NCI-H226 (cell line): ENCODE results near the gene BMPR1B.
"Not testable (repeated sequence)": the region's sequence is repeated elsewhere in the genome, so short reads cannot be mapped to it uniquely, and the experiment has no call there.

ENCODE experiments used
- DNase-seq: peaks from one replicate; pipeline ENCODE4 v3.0.0-alpha.2; 2015

Gene BMPR1B

DNA sequence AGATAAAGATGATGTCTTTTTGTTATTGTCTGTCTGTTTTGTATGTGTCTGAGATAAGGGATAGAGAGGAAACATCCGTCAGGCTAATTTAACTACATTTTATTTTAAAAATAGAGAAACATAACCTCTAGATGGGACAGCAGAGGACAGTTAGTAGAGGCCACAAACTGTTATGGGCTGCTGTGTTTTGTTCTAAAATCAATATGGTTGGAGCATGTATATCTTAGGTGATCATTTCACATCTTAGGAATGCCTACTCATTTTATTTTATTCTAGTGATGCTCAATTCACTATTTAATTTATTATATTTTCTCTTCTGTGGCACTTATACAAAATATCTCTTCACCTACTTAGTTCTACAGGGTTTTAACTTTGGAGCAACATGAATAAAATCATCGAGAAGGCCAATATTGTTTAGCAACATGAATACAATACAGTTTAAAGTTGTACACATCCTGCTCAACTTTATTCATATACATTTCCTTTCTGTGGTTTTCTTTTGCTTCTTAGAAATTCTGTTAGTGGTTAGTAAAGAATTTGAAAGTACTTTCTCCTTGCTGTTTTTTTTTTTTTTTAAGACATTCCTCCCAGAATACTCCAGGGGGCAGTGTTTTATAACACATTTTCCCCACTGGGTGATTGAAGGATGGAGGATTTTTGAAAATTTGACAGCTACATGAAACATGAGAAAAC is 398.1 kb downstream of the BMPR1B start:
- no peak for DNase-seq

GRCh38 chr4:95156452-95156765 is 398.7 kb downstream of the BMPR1B start:
- DNase-seq: no peak

- DNase-seq: no peak
Observed at GRCh38 chr4:95157596-95157995, 399.8 kb downstream of the BMPR1B start.

DNA sequence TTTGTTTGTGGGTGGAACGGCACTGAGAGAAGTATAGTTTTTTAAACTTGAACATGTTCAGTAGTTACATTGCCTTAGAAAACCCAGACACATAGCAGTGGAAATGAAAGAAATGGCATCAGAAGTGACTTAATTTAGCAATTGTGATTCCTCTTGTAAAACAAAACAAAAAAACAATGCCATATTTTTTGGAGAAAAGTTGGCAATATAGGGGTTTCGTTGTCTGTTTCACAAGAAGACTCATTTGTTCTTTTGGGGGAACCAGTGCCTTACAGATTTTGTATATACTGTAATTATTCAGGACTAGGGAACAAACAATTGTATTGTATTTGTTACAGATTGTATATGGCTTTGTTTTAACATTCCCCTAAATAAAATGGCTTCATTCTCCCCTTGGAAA is 400.3 kb downstream of the BMPR1B start:
- no peak for DNase-seq

DNA sequence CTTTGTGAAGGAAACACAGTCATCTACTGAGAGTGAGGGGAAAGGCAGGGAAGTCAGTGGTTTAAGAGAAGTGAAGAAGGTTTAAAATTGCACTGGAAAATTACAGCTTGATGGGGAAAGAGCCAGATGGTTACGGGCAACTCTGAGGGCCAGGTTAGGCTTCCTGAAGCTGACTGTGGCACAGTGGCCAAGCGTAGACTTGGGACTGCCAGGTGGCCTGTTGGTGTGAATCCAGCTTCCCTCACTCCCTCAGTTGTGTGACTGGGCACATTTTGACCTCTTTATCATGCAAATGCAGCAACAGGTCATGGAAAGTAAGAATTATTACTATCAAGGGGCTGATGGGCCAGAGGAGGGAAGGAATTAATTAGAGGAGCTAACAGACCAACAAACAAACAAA is 400.9 kb downstream of the BMPR1B start:
- no peak for DNase-seq

- DNase-seq: no peak
Observed at GRCh38 chr4:95159384-95159783, 401.6 kb downstream of the BMPR1B start.

- DNase-seq: no peak
Observed at GRCh38 chr4:95161781-95162469, 404.2 kb downstream of the BMPR1B start.

- DNase-seq: no peak
Observed at GRCh38 chr4:95162867-95163266, 405.1 kb downstream of the BMPR1B start.

DNA sequence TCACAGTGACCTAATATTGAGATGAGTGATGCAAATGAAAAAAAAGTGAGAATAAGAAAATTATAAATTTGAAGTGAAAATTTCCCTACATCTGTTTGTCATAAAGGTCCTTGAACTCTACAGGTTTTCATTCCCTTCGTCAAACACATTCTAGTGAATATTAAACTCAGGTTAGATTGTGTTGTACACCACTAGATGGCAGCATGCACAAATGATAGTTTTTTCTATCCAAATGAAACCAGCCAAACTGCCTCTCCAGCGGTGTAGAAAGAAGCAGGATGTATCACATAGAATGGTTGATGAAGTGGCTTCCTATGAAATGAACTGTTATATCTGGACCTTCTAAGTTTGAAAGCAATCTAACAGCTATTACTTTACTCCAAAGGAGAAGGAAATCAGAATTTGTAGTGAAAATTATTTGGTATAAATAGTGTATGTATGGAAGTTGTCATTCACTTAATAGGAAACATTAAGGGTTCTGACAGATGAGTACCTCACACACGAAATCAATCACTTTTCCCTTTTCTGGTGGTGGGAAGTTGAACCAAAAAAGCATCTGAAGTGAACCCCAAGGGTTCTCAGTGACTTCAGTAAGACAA is 408.3 kb downstream of the BMPR1B start:
- DNase-seq: peak; percentile 40

DNA sequence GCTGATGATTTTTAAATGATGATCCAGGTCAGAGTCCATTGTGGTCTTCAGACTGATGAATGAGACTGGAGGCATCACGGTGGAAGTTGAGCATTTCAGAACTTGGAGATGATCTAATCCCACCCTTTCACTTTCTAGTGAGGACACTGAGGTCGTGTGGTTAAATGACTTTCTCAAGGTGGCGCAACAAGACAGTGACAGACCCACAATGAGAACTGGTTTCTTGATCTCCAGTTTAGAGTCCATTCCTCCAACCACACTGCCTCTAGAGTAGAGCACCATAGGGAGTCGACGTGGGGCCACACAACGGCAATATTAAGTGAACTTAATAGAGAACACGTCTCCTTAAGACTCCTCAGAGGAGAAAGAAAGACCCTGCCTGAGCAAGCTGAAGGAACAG is 410.1 kb downstream of the BMPR1B start:
- DNase-seq: no peak

DNA sequence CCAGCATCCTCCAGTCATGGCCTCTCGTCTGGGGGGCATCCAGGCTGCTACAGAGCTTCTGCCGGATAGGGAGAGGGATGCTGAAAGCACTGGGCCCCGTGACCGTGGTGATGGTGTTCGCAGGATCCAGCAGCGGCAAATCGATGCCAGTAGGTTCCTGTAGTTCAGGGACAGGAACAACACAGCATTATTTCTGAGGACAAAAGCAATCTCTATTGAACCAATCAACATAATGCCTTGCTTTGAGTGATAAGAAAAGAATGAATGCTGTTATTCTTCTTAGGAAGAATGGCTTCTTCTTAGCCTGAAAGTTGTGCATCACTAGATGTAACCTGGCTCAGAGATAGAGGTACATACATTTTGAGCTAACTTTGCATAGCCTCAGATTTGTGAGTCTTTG is 412.4 kb downstream of the BMPR1B start:
- DNase-seq: no peak

DNA sequence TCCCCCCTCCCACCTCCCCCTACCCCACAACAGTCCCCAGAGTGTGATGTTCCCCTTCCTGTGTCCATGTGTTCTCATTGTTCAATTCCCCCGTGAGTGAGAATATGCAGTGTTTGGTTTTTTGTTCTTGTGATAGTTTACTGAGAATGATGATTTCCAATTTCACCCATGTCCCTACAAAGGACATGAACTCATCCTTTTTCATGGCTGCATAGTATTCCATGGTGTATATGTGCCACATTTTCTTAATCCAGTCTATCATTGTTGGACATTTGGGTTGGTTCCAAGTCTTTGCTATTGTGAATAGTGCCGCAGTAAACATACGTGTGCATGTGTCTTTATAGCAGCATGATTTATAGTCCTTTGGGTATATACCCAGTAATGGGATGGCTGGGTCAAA is 413.6 kb downstream of the BMPR1B start:
- not testable (repeated sequence) for DNase-seq

DNA sequence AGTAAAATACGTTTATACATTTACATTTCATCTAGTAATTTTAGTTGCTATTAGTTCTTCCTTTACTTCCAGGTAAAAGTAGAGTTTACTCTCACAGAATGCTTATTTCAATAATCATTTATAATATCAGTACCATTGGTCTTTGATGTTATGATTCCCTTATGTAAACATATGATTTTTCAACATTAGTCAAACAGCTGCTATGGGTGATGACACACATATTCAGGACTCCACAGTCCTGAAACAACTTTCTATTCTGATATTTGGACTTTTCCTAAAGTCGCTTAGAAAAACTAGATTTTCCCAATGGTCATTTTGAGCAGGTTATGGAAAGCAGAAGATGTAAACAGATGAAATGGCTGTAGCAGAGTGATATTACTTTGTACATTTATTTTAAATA is 421.2 kb downstream of the BMPR1B start:
- DNase-seq: no peak

GRCh38 chr4:95180531-95181242 is 422.9 kb downstream of the BMPR1B start:
- DNase-seq: no peak

- DNase-seq: no peak
Observed at GRCh38 chr4:95181243-95181995, 423.7 kb downstream of the BMPR1B start.

GRCh38 chr4:95181996-95182306 is 424.2 kb downstream of the BMPR1B start:
- DNase-seq: no peak

GRCh38 chr4:95183656-95184408 is 426.1 kb downstream of the BMPR1B start:
- DNase-seq: no peak

- no peak for DNase-seq
Observed at GRCh38 chr4:95186666-95187065, 428.9 kb downstream of the BMPR1B start.

DNA sequence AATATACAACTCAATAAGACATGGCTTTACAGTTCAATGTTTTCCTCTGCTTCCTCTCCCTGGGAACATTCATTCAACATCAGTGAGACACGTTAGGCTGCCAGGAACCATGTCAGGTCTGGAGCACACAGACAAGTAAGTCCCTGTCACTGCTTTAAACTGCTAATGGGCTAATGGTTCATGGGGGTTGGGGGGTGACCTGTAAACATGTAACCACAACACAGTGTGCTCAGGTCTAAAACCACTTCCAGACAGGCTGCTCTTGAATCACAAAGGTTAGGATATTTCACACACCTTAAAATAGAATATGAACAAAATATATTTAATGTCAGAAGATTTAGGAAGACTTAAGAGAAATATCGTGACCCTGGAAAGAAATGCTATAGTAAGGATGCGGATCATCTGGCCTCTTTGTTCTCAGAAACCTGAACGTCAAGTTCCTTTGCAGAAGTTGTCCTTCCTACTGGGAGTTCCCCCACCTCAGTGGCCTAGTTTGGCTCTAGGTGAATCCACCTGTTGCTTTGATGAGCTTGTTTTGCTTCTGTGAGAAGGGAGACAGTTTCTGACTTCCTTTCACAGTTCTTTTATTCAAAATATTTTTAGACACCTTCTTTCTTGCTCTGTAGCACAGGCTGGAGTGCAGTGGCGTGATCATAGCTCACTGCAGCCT is 431.1 kb downstream of the BMPR1B start:
- DNase-seq: no peak

GRCh38 chr4:95190751-95191436 is 433.1 kb downstream of the BMPR1B start:
- DNase-seq: no peak

DNA sequence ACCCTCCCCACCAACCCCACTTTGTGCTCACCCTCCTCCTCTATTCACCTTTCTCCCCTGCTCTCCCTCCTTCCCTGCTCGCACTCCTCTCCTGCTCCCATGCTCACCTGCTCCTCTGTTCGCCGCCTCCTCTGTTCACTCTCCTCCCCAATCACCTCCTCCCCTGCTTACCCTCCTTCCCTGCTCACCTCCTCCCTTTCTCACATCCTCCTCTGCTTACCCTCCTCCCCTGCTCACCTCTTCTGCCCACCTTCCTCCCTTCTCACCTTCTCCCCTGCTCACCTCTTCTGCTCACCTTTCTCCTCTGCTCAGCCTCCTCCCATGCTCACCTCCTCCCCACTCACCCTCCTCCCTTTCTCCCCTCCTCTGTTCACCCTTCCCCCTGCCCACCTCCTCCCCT is 433.8 kb downstream of the BMPR1B start:
- DNase-seq: no peak
